K562 (cell line): ENCODE results near the gene FNBP1. TPM values are rescaled to one million over a fixed set of nuclear protein-coding genes. Genes with fewer than 3 reads are reported as not detected.

Experiments used
- ATAC-seq: fragments of 200-7000 bp; cut with Tn5 transposase; 3 replicates; pipeline ENCODE4 v1.9.1; 2020; ENCODE audit warnings: moderate library complexity
- BruUV-seq: library from RNA; stranded (reverse); fragments of 400-500 nt; replicated peaks from 2 replicates; lab custom pipeline; 2021; lab: Mats Ljungman, UMichigan
- CTCF ChIA-PET: fragments of 300-600 bp; formaldehyde crosslinking; extraction: SDS; loops from one replicate; lab custom pipeline; 2021; ENCODE audit warnings: low intra/inter-chr PET ratio; lab: Yijun Ruan, JAX
- POLR2A ChIA-PET: fragments of 300-600, 350-650 bp; sonication (Branson Sonifier 250); formaldehyde crosslinking; extraction: SDS; loops from one replicate; lab custom pipeline; 2021; ENCODE audit warnings: antibody characterized with exemption, inconsistent platforms; lab: Yijun Ruan, JAX
- DNase-seq, 4 experiments: peaks; one replicate each; pipeline versions ENCODE4 v3.0.0 to v3.0.0-alpha.2; 2011 to 2018; ENCODE audit warnings: low spot score in 3 of 4, mixed read lengths in 3 of 4; ENCODE audit errors: extremely low read depth in 1 of 4
- FAIRE-seq: peaks from 2 replicates; lab custom pipeline; 2011; peaks lifted over from hg19 to GRCh38; lab: Jason Lieb, UNC
- H2AFZ ChIP-seq: 2 replicates; pipeline ENCODE4 v1.6.0; 2011; ENCODE audit warnings: low read depth, low read length, control low read depth, inconsistent platforms
- H3K27ac ChIP-seq: fragments of 200-600 bp; 3 replicates; pipeline ENCODE4 v1.8.0; 2011; ENCODE audit warnings: low read depth, mild to moderate bottlenecking, control low read depth, inconsistent platforms, low read length, moderate library complexity, mixed read lengths; ENCODE audit errors: extremely low read depth
- H3K27me3 ChIP-seq, 2 experiments: fragments of 300-600 bp in 1 of 2; 2 replicates in 1 of 2; 3 replicates in 1 of 2; pipeline versions ENCODE4 v1.6.0 to v1.8.0; 2011; ENCODE audit warnings: inconsistent platforms in 2 of 2, low read length in 2 of 2, mild to moderate bottlenecking in 1 of 2, mixed read lengths in 1 of 2, moderate library complexity in 1 of 2; ENCODE audit not compliant: control insufficient read depth in 2 of 2, insufficient read depth in 2 of 2
- H3K36me3 ChIP-seq: fragments of 300-600 bp; 3 replicates; pipeline ENCODE4 v1.8.0; 2011; ENCODE audit warnings: mild to moderate bottlenecking, low read length, inconsistent platforms; ENCODE audit not compliant: control insufficient read depth, insufficient read depth
- H3K4me1 ChIP-seq, 2 experiments: fragments of 200-600 bp in 1 of 2; replicated peaks in 1 of 2; 2 replicates in 1 of 2; 3 replicates in 1 of 2; pipeline versions ENCODE4 v1.5.1 to v1.8.0; 2011; ENCODE audit warnings: inconsistent platforms in 2 of 2, low read length in 2 of 2, mild to moderate bottlenecking in 1 of 2, mixed read lengths in 1 of 2, moderate library complexity in 1 of 2; ENCODE audit not compliant: control insufficient read depth in 2 of 2, insufficient read depth in 2 of 2
- H3K4me2 ChIP-seq: 2 replicates; pipeline ENCODE4 v1.6.1; 2011; ENCODE audit warnings: low read length, control low read depth, inconsistent platforms, mixed read lengths; ENCODE audit not compliant: insufficient read depth
- H3K4me3 ChIP-seq: fragments of 200-600 bp; sonication (generic), shearing (Covaris generic); 2 replicates; pipeline ENCODE4 v1.5.1; 2016; ENCODE audit warnings: control low read depth, inconsistent platforms
- H3K79me2 ChIP-seq: fragments of 200-600 bp; 3 replicates; pipeline ENCODE4 v1.8.0; 2011; ENCODE audit warnings: low read length, inconsistent platforms; ENCODE audit not compliant: control insufficient read depth, insufficient read depth
- H3K9ac ChIP-seq, 2 experiments: 2 replicates each; pipeline versions ENCODE4 v1.6.0 to v1.6.1; 2011; ENCODE audit warnings: low read depth in 2 of 2, low read length in 2 of 2, control low read depth in 1 of 2, inconsistent platforms in 1 of 2, mild to moderate bottlenecking in 1 of 2, mixed read lengths in 1 of 2; ENCODE audit not compliant: insufficient read depth in 1 of 2
- H3K9me1 ChIP-seq: one replicate; pipeline ENCODE4 v1.6.0; 2011; ENCODE audit warnings: inconsistent platforms, mild to moderate bottlenecking, low read length, moderate library complexity; ENCODE audit not compliant: control insufficient read depth, insufficient read depth
- H3K9me3 ChIP-seq: replicated peaks from 2 replicates; pipeline ENCODE4 v1.5.1; 2011; ENCODE audit warnings: low read depth, low read length, inconsistent platforms; ENCODE audit not compliant: control insufficient read depth, insufficient read depth
- H4K20me1 ChIP-seq: replicated peaks from 2 replicates; pipeline ENCODE4 v1.6.1; 2011; ENCODE audit warnings: low read length, inconsistent platforms, mixed read lengths; ENCODE audit not compliant: control insufficient read depth, insufficient read depth
- BMI1 ChIP-seq: fragments of 150-350 bp; IDR thresholded peaks from 2 replicates; pipeline ENCODE4 v1.6.1; 2014; ENCODE audit warnings: low read length
- CTCFL ChIP-seq: IDR thresholded peaks from 2 replicates; pipeline ENCODE4 v1.6.1; 2011; ENCODE audit warnings: borderline replicate concordance, low read depth, mild to moderate bottlenecking, moderate library complexity, low read length; ENCODE audit not compliant: insufficient read depth, poor library complexity, severe bottlenecking
- IRF1 ChIP-seq: sonication (generic); formaldehyde crosslinking; IDR thresholded peaks from 2 replicates; pipeline ENCODE4 v1.8.0; 2022; ENCODE audit warnings: missing genetic modification reagents, mild to moderate bottlenecking, borderline replicate concordance
- MIER1 ChIP-seq: fragments of 450-650 bp; IDR thresholded peaks from 2 replicates; pipeline ENCODE4 v1.6.1; 2016; ENCODE audit warnings: antibody characterized with exemption, mild to moderate bottlenecking, low read depth
- NFE2 ChIP-seq: IDR thresholded peaks from 2 replicates; pipeline ENCODE4 v1.6.1; 2014; ENCODE audit warnings: antibody characterized with exemption, low read depth
- PPARD ChIP-seq: fragments of 250-450 bp; sonication (Bioruptor Pico); IDR thresholded peaks from 2 replicates; pipeline ENCODE4 v1.8.0; 2022; ENCODE audit warnings: inconsistent platforms, mild to moderate bottlenecking, moderate library complexity
- PTRF ChIP-seq: fragments of 450-650 bp; IDR thresholded peaks from 2 replicates; pipeline ENCODE4 v1.6.1; 2016; ENCODE audit warnings: mild to moderate bottlenecking, missing genetic modification characterization, missing compliant biosample characterization
- TEAD1 ChIP-seq, 2 experiments: fragments of 450-650 bp in 1 of 2; sonication (generic) in 1 of 2; formaldehyde crosslinking; IDR thresholded peaks; 2 replicates each; pipeline versions ENCODE4 v1.4.0 to v1.8.0; 2020 to 2022; ENCODE audit warnings: mild to moderate bottlenecking in 2 of 2, missing genetic modification reagents in 1 of 2
- VEZF1 ChIP-seq: fragments of 200-800 bp; sonication (Bioruptor generic); IDR thresholded peaks from 2 replicates; pipeline ENCODE4 v1.6.1; 2017; ENCODE audit warnings: missing genetic modification characterization, missing compliant biosample characterization
- ZNF436 ChIP-seq: fragments of 250-450, 450-650 bp; sonication (Bioruptor Pico); formaldehyde crosslinking; IDR thresholded peaks from 2 replicates; pipeline ENCODE4 v1.7.0; 2020; ENCODE audit warnings: mild to moderate bottlenecking
- ZNF551 ChIP-seq: fragments of 250-450 bp; sonication (Bioruptor Pico); IDR thresholded peaks from 2 replicates; pipeline ENCODE4 v1.5.0; 2021; ENCODE audit warnings: mild to moderate bottlenecking, moderate library complexity
- WGBS: fragments of 100-300 bp; shearing (Covaris generic); methylation state at CpG from one replicate; pipeline ENCODE4 v1.1.6; 2016; ENCODE audit warnings: low coverage, mixed read lengths; ENCODE audit not compliant: insufficient coverage; ENCODE audit errors: missing lambda C conversion rate; 5-methylcytosine and 5-hydroxymethylcytosine counted together
- in situ Hi-C: fragments of 300-500 bp; cut with MboI; formaldehyde crosslinking; loops from 4 replicates; pipeline ENCODE4 v1.15.0; 2018; ENCODE audit warnings: inconsistent platforms, mixed read lengths
- intact Hi-C: fragments of 100-400 bp; cut with micrococcal nuclease; formaldehyde crosslinking; loops from 2 replicates; pipeline ENCODE4 v1.14.2; 2022
- polyA plus RNA-seq, 8 experiments: library from polyadenylated mRNA; depleted of rRNA in 4 of 8; stranded (reverse) in 5 of 8; unstranded in 3 of 8; fragments of >200 nt; fragmentation: Nextera tagmentation in 2 of 8; fragmentation: Illumina TruSeq in 1 of 8; extraction: Ambion mirVana in 2 of 8; extraction: Trizol in 1 of 8; gene quantifications; 2 replicates each; pipeline versions ENCODE4 v1.2.1 to v1.2.3, GENCODE V29; 2011 to 2014; ENCODE audit warnings: inconsistent platforms in 1 of 8, missing spikeins in 1 of 8
- total RNA-seq, 7 experiments: library from RNA; depleted of rRNA in 6 of 7; stranded (reverse); fragments of >200 nt in 6 of 7; fragmentation: Illumina TruSeq in 2 of 7; extraction: Trizol in 2 of 7; gene quantifications; 2 replicates each; pipeline versions ENCODE4 v1.2.1 to v1.2.3, GENCODE V29; 2011 to 2021; ENCODE audit warnings: low replicate concordance in 1 of 7
- TF ChIP-seq, protein P1 (sequence below), 2 experiments: fragments of 450-650 bp; conservative IDR thresholded peaks; 2 replicates each; pipeline ENCODE4 v1.6.1; 2017; ENCODE audit warnings: mild to moderate bottlenecking in 2 of 2, moderate library complexity in 2 of 2

The FNBP1 gene
- total and polyA plus RNA-seq, 9 of the 15 experiments (the other 6 are each of a cell fraction or from before 2014, with no cell fraction given) = 1.8 to 14.9 (median 7.6) TPM

- no peak for TF ChIP-seq BMI1
- TF ChIP-seq IRF1 (CRISPR knock-in tag) = no peak
- no peak for TF ChIP-seq MIER1
- TF ChIP-seq ZNF551 = no peak
- TF ChIP-seq PPARD = no peak
Measured at GRCh38 chr9:129996161-129996830, 46.7 kb downstream of the FNBP1 start (continued).

- WGBS = 0% methylated on average over 5 of the region's 5 CpGs
- Histone ChIP-seq H3K4me3 (no peak overlapping the region), H2AFZ (peak overlapping the region; percentile 96), H3K4me2 (peak overlapping the region; percentile 81), H3K4me1 (peaks cover 9 to 23% of the 10 kb centered on the region in 2 experiments; a peak in 4 of 5 replicates), H3K27ac (peak overlapping the region; percentile 84), H3K36me3 (no peaks in the 10 kb centered on the region), H3K9ac (peak overlapping the region; percentile 38 to 54; a peak in 3 of 4 replicates), H4K20me1 (no peaks in the 10 kb centered on the region), H3K27me3 (no peaks in the 10 kb centered on the region), H3K9me1 (no peaks in the 10 kb centered on the region), H3K9me3 (no peaks in the 10 kb centered on the region), H3K79me2 (no peaks in the 10 kb centered on the region)
- CTCF ChIA-PET = no interaction called here
- intact Hi-C loops = no loop called here
- no TSS peak for BruUV-seq
- ATAC-seq = peak; percentile 97
- in situ Hi-C loops = no loop called here
- FAIRE-seq = peak; percentile 80
- POLR2A ChIA-PET = interaction anchor here (0.5 to 1.6 kb wide), 9 partner anchors 9 to 165 kb away, joined by 3 to 7 read pairs (median 5); no protein-coding TSS in a partner anchor
- DNase-seq = peak; percentile 32 to 68 (median 50)
- TF ChIP-seq, protein P1, sequence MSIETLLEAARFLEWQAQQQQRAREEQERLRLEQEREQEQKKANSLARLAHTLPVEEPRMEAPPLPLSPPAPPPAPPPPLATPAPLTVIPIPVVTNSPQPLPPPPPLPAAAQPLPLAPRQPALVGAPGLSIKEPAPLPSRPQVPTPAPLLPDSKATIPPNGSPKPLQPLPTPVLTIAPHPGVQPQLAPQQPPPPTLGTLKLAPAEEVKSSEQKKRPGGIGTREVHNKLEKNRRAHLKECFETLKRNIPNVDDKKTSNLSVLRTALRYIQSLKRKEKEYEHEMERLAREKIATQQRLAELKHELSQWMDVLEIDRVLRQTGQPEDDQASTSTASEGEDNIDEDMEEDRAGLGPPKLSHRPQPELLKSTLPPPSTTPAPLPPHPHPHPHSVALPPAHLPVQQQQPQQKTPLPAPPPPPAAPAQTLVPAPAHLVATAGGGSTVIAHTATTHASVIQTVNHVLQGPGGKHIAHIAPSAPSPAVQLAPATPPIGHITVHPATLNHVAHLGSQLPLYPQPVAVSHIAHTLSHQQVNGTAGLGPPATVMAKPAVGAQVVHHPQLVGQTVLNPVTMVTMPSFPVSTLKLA (conservative IDR thresholded peaks at IDR 0.05) = peak in 1 of 2 experiments; percentile 44; a peak in 1 of 4 replicates
- no peak for TF ChIP-seq PTRF
- peak in 1 of 2 experiments; percentile 30; a peak in 1 of 4 replicates for TF ChIP-seq TEAD1 (CRISPR knock-in tag; IDR thresholded peaks at IDR 0.05)
- no peak for TF ChIP-seq ZNF436
- peak; percentile 74 for TF ChIP-seq NFE2
- peak; percentile 68; the same call in 1 of the 2 replicates for TF ChIP-seq VEZF1 (CRISPR knock-in tag)
- no peak for TF ChIP-seq CTCFL
Measured at GRCh38 chr9:129995409-129996160, 47.4 kb downstream of the FNBP1 start.
